HL-60/S4 treated with retinoic acid at 250 ng/mL for 4 days and 3 days (cell line): Measurements from ENCODE around the gene NTRK1.

ENCODE experiments used
- in situ Hi-C: fragments of 300-500 bp; cut with MboI; formaldehyde crosslinking; loops from 2 replicates; pipeline ENCODE4 v1.7.0; 2022; ENCODE audit warnings: low sequenced_read_pairs

Gene NTRK1

DNA sequence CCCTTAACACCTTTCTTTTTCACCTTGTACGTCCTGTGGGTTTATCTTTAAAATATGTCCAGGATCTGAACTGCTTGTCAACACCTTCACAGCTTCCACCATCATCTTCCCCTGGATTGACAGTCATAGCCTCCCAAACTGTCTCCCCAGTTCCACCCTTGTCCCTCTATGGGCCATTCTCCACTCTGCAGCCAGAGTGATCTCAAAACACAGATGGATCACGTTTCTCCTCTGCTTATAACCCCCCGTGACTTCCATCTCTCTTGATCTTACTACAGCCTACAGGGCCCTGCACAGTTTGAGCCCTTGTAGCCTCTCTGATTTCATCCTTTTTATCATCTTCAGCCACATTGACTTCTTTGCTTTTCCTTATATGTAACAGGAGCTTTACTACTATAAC is 6.0 kb upstream of the NTRK1 start:
- in situ Hi-C loops: no loop called here

DNA sequence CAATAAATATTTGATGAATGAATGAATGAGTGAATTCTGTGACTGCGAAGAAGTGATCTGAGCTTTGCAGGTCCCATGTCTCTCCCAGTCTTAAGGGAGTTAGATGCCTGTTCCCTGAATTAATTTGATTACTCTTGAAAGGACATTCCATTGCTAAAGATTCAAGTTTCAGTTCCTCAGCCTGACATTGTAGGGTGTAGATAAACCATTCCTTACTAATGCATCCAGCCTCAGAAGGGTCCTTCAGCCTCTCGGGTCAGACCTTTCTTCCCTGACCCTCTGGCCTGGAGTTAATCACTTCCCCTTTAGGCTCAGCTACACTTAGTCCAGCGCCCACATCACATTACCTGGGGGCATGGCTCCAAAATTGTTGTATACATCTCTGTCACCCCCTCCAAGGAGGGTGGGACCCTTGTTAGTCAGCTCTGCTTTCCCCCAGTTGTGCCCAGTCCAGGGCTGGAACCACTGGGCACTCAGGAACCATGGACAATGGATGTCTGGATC is 4.3 kb upstream of the NTRK1 start:
- in situ Hi-C loops: no loop called here

DNA sequence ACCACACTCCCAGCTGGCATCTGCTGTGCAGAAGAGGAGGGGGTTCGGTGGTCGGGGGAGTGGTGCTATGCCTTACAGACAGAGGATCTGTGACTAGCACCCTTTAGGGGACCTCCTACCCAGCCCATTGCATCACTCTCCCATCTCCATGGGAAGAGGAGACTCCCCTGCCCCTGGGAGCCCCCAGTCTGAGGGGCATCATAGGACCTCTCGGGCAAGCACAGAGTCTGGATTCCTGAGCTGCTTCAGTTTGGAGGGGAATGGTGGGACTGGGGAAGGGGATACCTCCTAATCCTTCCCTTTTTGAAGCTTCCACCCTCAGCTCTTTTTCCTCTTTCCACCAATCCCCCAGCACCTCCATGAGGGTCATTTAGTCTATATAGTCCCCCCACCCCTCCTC is 3.1 kb upstream of the NTRK1 start:
- in situ Hi-C loops: no loop called here

GRCh38 chr1:156858555-156858956 is 2.1 kb upstream of the NTRK1 start:
- in situ Hi-C loops: no loop called here

DNA sequence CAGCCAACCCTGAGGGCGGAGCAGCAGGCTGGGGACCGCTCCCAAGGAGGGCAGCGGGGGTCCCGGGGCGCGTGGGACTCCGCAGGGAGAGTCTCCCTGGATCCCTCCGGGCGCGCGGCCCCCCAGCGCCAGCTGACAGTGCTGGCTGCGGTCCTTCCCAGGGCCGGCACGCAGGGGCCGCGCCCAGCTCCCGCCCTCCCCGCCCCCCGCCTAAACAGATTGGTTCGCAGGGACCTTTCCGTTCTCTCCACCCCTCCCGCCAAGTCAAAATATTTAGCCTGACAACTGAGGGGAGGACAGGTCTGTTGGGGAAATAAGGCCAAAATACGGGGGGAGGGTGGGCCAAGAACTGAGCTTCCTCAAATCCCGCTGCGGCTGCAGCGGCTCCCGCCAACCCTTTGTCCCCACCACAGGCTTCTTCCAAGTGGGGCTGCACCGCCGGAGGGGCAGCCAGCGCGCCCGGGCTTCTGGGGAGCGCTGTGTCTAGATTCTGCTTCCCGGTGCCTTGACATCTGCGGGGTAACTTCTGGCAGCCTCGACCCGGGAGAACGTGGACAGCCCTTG is 1.6 kb upstream of the NTRK1 start, which contains the start of gene INSRR:
Gene INSRR (minus strand): TSS at position 159 of the 564 bp plus-strand sequence. CDS start 496 bp downstream, outside the sequence.
- in situ Hi-C loops: no loop called here

DNA sequence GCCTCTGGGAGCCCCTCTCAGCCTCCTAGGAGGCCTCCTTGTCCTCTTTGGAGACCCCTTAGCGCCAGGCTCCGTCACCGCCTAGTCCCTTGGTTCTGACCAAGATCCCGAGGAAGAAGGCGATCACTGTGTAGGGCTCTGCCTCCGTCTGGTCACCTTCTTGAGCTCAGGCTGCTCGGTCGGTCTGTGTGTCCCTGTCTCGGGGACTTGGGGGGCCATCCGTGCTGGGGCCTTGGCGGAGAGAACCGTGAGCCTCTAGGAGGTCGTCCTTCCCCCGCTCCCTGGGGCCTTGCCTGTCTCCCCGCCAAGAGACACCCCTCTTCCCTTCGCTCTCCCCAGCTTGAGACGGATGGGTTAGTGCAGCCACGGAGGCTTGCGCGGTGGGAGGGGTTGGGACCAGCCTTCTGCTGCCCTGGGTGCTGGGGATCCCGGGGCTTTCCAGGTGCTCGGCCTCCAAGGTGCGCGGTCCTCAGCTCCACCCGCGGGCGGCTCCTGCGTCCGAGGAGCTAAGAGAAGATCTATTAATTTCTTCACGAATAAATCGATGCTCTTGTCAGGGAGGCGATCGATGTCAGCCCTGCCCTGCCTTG is 1.0 kb upstream of the NTRK1 start:
- in situ Hi-C loops: no loop called here

GRCh38 chr1:156860113-156860627 is 495 bp upstream of the NTRK1 start:
- in situ Hi-C loops: no loop called here

- in situ Hi-C loops: no loop called here
Observed at GRCh38 chr1:156862584-156862983, 1.9 kb downstream of the NTRK1 start.

DNA sequence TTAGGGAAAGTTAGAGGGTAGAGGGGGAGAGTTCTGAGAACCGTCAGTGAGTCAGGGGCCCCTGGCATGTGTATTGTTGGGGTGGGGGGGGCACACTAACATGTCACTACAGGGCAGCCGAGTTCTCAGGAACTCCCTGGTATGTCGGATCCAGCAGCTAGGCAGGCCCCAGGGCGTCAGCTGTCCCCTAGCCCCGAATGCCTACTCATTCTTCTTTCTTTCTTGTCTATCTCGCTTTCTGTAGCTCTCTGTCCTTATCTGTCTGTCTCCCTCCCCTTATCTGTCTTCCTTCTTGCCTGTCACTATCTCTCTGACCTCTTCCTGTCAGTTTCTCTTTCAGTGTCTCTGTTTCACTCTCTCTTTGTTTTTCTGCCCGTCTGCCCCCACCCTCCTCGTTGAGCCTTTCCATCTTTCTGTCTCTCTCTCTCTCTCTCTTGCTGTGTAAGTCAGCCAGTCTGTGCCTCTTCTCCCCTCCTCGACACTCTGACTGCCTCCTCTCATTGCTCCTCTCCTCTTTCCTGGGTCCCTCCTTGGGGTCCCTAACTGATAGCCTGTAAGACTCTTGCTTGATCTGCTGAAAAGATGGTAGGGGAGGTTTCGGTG is 2.4 kb downstream of the NTRK1 start:
- in situ Hi-C loops: no loop called here

DNA sequence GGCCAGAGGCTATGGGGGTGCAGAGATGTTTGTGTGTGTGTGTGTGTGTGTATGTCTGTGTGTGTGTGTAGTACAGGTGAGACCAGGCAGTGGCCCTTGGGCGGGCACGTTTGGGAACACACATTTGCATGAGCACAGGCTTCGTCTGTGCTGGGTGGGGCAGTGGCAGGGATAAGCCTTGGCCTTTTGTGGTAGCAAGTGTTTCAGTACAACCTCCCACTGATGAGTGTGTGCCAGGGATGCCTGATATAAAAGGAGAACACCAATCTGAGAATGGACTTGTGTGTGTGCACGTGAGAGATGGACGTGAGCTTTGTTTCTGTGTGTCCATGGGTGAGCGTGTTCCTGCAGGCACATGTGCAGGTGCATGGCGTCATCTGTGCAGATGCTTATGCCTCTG is 3.0 kb downstream of the NTRK1 start:
- in situ Hi-C loops: no loop called here

DNA sequence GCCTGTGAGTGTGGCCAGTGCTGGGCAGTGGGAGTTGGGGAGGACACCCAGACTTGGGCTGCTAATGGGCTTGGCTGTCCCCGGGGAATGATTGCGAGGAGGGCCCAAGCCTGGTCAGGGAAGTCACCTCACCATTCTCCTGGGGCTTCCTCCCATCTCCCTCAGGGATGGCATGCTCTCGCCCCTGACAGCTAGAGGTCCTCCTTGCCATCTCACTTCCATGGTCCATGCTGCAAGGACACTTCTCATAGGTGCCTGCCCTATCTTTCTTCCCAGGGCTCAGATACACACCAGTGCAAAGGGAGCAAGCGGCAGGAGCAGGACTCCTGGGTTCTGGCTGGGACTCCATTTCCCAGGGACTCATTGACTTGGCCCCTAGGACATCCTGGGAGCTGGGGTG is 4.1 kb downstream of the NTRK1 start:
- in situ Hi-C loops: no loop called here

GRCh38 chr1:156865258-156865657 is 4.6 kb downstream of the NTRK1 start:
- in situ Hi-C loops: no loop called here

GRCh38 chr1:156865865-156866248 is 5.2 kb downstream of the NTRK1 start:
- in situ Hi-C loops: no loop called here

GRCh38 chr1:156866249-156866909 is 5.7 kb downstream of the NTRK1 start:
- in situ Hi-C loops: no loop called here

DNA sequence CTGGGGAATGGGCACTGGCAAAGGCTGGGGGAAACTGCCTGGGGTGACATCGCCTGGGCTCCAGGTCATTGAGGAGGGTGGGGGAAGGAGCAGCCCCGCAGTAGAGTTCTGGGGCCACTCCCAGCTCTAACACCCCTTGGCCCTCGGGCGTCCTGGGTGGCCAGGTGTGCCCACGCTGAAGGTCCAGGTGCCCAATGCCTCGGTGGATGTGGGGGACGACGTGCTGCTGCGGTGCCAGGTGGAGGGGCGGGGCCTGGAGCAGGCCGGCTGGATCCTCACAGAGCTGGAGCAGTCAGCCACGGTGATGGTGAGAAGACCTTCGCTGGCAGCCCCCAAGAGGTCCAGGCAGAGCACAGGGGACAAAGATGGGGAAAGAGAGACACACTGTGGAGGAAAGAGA is 7.7 kb downstream of the NTRK1 start:
- in situ Hi-C loops: no loop called here

GRCh38 chr1:156869455-156869854 is 8.8 kb downstream of the NTRK1 start:
- in situ Hi-C loops: no loop called here

DNA sequence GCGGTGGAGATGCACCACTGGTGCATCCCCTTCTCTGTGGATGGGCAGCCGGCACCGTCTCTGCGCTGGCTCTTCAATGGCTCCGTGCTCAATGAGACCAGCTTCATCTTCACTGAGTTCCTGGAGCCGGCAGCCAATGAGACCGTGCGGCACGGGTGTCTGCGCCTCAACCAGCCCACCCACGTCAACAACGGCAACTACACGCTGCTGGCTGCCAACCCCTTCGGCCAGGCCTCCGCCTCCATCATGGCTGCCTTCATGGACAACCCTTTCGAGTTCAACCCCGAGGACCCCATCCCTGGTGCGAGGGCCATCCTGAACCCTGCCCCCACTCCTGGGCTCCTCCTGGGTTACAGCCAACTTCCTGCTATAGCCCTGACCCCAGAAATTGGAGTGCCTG is 13.0 kb downstream of the NTRK1 start:
- in situ Hi-C loops: no loop called here

GRCh38 chr1:156874142-156874541 is 13.5 kb downstream of the NTRK1 start:
- in situ Hi-C loops: no loop called here

DNA sequence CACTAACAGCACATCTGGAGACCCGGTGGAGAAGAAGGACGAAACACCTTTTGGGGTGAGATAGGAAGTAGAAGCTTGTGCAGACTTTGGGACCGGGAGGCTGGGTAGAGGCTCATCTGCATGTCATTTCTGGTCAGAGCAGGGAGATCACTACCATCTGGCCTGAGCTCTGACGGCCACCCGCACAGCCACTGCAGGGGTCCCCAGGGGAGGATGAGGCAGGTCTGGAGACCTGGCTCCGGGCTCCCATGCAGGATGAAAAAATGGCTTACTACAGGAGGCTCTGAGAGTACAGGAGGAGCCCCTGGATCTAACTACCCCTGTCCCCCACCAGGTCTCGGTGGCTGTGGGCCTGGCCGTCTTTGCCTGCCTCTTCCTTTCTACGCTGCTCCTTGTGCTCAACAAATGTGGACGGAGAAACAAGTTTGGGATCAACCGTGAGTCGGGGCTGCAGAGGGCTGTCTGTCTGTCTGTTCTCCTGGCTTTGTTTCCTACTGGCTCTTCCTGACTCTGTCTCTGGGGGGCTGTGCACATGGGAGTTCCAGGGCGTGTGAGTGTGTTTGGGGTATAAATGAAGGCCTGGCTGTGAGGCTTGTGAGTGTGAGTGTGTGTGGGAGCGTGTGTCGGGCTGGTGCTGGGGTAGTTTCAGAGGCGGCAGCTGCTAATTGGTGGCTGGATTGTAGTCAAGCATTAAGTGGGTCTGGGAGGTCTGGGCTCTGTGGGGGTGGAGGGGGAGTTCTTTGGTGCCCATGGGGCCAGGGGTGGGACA is 14.1 kb downstream of the NTRK1 start:
- in situ Hi-C loops: loop anchor here (25.0 kb wide), 1 partner anchor 162 kb away; the partner anchor contains the start of gene CRABP2

- in situ Hi-C loops: loop anchor here (25.0 kb wide), 1 partner anchor 163 kb away; the partner anchor contains the start of gene CRABP2
Observed at GRCh38 chr1:156875341-156875615, 14.6 kb downstream of the NTRK1 start.

- in situ Hi-C loops: loop anchor here (25.0 kb wide), 1 partner anchor 164 kb away; the partner anchor contains the start of gene CRABP2
Observed at GRCh38 chr1:156876281-156876680, 15.6 kb downstream of the NTRK1 start.
